ENCODE measurements around the gene LAMTOR4. TPM values are rescaled to one million over a fixed set of nuclear protein-coding genes. Genes with fewer than 3 reads are reported as not detected.

The LAMTOR4 gene
- total and polyA plus RNA-seq, 3 experiments from 2014 or later: 125 to 386 (median 130) TPM

DNA sequence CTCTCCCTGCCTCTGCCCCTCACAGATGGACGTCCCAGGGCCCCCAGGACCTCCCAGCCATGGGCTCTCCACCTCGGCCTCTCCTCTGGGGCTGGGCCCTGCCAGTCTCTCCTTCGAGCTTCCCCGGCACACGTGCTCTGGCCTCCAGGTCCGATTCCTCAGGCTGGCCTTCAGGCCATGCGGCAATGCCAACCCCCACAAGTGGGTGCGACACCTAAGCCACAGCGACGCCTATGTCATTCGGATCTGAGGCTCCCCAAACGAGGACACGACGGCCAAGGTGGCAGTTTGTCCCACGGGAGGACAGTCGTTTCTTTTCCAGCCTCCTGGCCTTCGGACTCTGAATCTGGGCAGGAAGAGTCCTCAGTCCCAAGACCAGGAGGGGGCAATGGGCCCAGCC, 42.1 kb upstream of the LAMTOR4 start:
- peaks cover 0 to 75% (median 6%) of the 10 kb centered on the region in 3 donors for H3K36me3 Mint-ChIP-seq
- H3K4me3 ChIP-seq (ENCODE audit: low read length): no peak overlapping the region
- peaks cover 8 to 10% (median 10%) of the 10 kb centered on the region in 3 donors for H3K4me1 Mint-ChIP-seq
- no peaks in the 10 kb centered on the region for H3K9me3 ChIP-seq (ENCODE audit: low read length)
- H3K4me3 Mint-ChIP-seq: no peak overlapping the region
- ChIA-PET POLR2A (no interaction called here), CTCF (interaction anchor here (1.7 kb wide), 1 partner anchor 24 kb away, joined by 5 read pairs; no protein-coding TSS in a partner anchor)
- DNase-seq: no peak
- H3K27ac ChIP-seq (ENCODE audit: low read depth, low read length): no peak overlapping the region
- H3K9me3 Mint-ChIP-seq: no peaks in the 10 kb centered on the region
- peaks cover 7% of the 10 kb centered on the region for H3K4me1 ChIP-seq (ENCODE audit: insufficient read depth, low read length)
- H3K36me3 ChIP-seq (ENCODE audit: insufficient read depth, low read length): peaks cover 28% of the 10 kb centered on the region
- H3K27ac Mint-ChIP-seq: peak overlapping the region in 2 of 8 donors; percentile 24 to 41
- no peaks in the 10 kb centered on the region for H3K27me3 Mint-ChIP-seq
- no peaks in the 10 kb centered on the region for H3K27me3 ChIP-seq (ENCODE audit: insufficient read depth, low read length, poor library complexity, severe bottlenecking)

DNA sequence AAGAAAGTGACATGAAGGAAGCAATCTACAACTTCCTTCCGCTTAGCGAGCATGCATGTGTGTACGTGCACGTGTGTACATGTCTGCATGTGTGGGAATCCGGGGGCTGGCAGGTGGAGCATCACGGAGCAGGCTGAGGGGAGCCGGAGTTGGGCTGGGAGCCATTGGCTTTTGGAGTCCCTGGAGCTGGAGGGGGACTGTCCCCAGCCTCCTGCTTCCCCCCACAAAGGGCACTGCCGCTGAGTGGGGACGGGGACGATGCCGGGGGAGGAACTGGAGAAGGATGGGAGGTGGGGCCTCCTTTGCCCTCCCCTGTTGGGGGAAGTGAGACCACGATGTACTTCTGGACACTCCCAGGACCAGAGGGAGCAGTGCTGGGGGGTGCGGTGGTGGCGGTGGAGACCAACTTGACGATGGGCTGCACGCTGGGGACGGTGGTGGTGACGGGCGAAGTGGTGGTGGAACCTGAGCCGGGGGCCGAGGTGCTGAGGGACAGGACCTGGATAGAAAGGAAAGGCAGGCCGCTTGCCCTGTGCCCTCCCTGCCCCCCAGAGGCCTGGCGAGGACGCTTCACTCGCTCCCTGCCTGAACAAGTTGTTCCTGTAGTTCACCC, 41.5 kb upstream of the LAMTOR4 start:
- Mint-ChIP-seq H3K27ac (peak overlapping the region in 1 of 8 donors; percentile 24), H3K36me3 (peaks cover 0 to 81% (median 6%) of the 10 kb centered on the region in 3 donors), H3K4me3 (no peak overlapping the region), H3K4me1 (peaks cover 8 to 10% (median 10%) of the 10 kb centered on the region in 3 donors), H3K27me3 (no peaks in the 10 kb centered on the region), H3K9me3 (no peaks in the 10 kb centered on the region)
- Histone ChIP-seq H3K36me3 (ENCODE audit: insufficient read depth, low read length) (peaks cover 31% of the 10 kb centered on the region), H3K27ac (ENCODE audit: low read depth, low read length) (no peak overlapping the region), H3K4me1 (ENCODE audit: insufficient read depth, low read length) (peaks cover 4% of the 10 kb centered on the region), H3K27me3 (ENCODE audit: insufficient read depth, low read length, poor library complexity, severe bottlenecking) (no peaks in the 10 kb centered on the region), H3K9me3 (ENCODE audit: low read length) (no peaks in the 10 kb centered on the region), H3K4me3 (ENCODE audit: low read length) (no peak overlapping the region)
- POLR2A ChIA-PET: no interaction called here
- DNase-seq: no peak
- CTCF ChIA-PET: interaction anchor here (1.7 kb wide), 1 partner anchor 24 kb away, joined by 5 read pairs; no protein-coding TSS in a partner anchor

DNA sequence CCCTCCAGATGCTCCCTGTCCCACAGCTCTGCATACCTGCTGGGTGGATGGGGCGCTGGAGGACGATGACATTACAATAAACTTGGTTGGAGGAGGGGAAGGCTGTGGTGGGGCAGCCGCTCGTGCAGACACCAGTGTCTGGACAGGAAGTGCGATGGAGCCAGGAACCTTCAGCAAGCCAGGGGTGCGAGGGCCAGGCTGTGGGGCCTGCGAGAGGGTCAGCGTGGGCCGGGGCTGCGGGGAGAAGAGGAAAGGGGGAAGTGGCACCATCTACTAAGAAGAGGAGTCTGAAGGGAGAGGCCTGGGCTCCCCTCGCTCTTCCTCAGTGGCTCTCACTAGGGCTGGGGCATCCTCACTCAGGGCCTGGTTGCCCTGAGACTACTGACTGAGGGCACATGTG, 40.8 kb upstream of the LAMTOR4 start:
- peak overlapping the region in 2 of 8 donors; percentile 54 to 60 for H3K27ac Mint-ChIP-seq
- Histone ChIP-seq H3K36me3 (ENCODE audit: insufficient read depth, low read length) (peaks cover 31% of the 10 kb centered on the region), H3K9me3 (ENCODE audit: low read length) (no peaks in the 10 kb centered on the region), H3K4me3 (ENCODE audit: low read length) (no peak overlapping the region), H3K27ac (ENCODE audit: low read depth, low read length) (no peak overlapping the region), H3K4me1 (ENCODE audit: insufficient read depth, low read length) (no peaks in the 10 kb centered on the region), H3K27me3 (ENCODE audit: insufficient read depth, low read length, poor library complexity, severe bottlenecking) (no peaks in the 10 kb centered on the region)
- DNase-seq: no peak
- H3K4me1 Mint-ChIP-seq: peaks cover 3 to 4% (median 4%) of the 10 kb centered on the region in 3 donors
- POLR2A ChIA-PET: no interaction called here
- no peaks in the 10 kb centered on the region for H3K9me3 Mint-ChIP-seq
- CTCF ChIA-PET: no interaction called here
- H3K27me3 Mint-ChIP-seq: no peaks in the 10 kb centered on the region
- H3K36me3 Mint-ChIP-seq: peaks cover 0 to 86% (median 7%) of the 10 kb centered on the region in 3 donors
- no peak overlapping the region for H3K4me3 Mint-ChIP-seq

DNA sequence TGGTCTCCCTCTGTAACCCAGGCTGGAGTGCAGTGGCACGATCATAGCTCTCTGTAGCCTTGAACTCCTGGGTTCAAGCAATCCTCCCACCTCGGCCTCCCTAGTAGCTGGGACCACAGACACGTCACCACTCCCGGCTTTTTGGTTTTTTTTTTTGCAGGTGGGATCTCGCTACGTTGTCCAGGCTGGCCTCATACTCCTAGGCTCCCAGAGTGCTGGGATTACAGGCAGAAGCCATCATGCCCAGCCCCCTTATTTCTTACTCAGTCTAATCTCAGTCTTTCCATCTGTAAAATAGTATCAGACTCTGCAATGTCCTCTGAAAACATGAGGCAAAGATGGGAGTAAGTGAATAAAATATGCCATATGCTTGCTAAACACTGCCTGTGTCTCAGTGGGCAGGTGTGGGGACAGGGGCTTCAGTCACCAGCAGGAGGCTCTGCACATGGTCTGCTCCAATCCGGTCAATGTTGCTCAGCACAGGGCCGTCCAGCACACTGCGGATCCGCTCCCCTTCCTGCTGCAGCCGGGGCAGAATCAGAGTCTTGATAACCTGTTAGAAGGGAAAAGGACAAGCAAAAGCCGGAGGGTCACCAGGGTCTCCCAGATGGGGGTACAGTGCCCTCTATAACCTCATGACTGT, 39.1 kb upstream of the LAMTOR4 start:
- CTCF ChIA-PET: no interaction called here
- peaks cover 31% of the 10 kb centered on the region for H3K36me3 ChIP-seq (ENCODE audit: insufficient read depth, low read length)

DNA sequence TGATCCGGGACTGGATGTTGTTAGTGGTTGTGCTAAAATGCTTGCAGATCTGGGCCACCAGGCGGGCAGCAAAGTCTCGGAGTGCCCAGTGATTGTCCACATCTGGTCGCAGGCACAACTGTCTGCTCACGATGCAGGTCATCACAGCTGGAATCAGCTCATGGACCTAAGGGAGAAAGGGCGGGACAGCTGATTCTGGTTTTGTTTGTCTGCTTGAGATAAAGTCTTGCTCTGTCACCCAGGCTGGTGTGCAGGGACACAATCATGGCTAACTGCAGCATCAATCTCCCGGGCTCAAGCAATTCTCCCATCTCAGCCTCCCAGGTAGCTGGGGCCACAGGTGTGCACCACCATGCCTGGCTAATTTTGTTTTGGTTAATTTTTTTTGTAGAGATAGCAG, 37.6 kb upstream of the LAMTOR4 start:
- Mint-ChIP-seq H3K36me3 (peaks cover 0 to 85% (median 6%) of the 10 kb centered on the region in 3 donors), H3K4me1 (peaks cover 0 to 4% (median 0%) of the 10 kb centered on the region in 3 donors), H3K27ac (peak overlapping the region in 1 of 8 donors; percentile 52), H3K27me3 (no peaks in the 10 kb centered on the region), H3K4me3 (no peak overlapping the region), H3K9me3 (no peaks in the 10 kb centered on the region)
- no peak overlapping the region for H3K27ac ChIP-seq (ENCODE audit: low read depth, low read length)
- H3K9me3 ChIP-seq (ENCODE audit: low read length): no peaks in the 10 kb centered on the region
- peaks cover 31% of the 10 kb centered on the region for H3K36me3 ChIP-seq (ENCODE audit: insufficient read depth, low read length)
- no peak for DNase-seq
- H3K4me1 ChIP-seq (ENCODE audit: insufficient read depth, low read length): no peaks in the 10 kb centered on the region
- H3K27me3 ChIP-seq (ENCODE audit: insufficient read depth, low read length, poor library complexity, severe bottlenecking): no peaks in the 10 kb centered on the region
- POLR2A ChIA-PET: interaction anchor here (1.5 kb wide), 1 partner anchor 15 kb away, joined by 3 read pairs; the partner anchor contains the start of gene MBLAC1
- no peak overlapping the region for H3K4me3 ChIP-seq (ENCODE audit: low read length)
- CTCF ChIA-PET: interaction anchor here (0.9 to 1.9 kb wide), 2 partner anchors 9 kb away, joined by 3 to 8 read pairs; partner anchors contain the start of gene CNPY4

More for the DNA sequence above, 39.1 kb upstream of the LAMTOR4 start:
- POLR2A ChIA-PET: interaction anchor here (0.6 kb wide), 1 partner anchor 780 kb away, joined by 5 read pairs; no protein-coding TSS in a partner anchor
- Mint-ChIP-seq H3K27ac (peak overlapping the region in 1 of 8 donors; percentile 65), H3K4me3 (no peak overlapping the region), H3K9me3 (no peaks in the 10 kb centered on the region), H3K4me1 (no peaks in the 10 kb centered on the region), H3K27me3 (no peaks in the 10 kb centered on the region), H3K36me3 (peaks cover 0 to 93% (median 6%) of the 10 kb centered on the region in 3 donors)
- H3K4me3 ChIP-seq (ENCODE audit: low read length): no peak overlapping the region
- no peaks in the 10 kb centered on the region for H3K27me3 ChIP-seq (ENCODE audit: insufficient read depth, low read length, poor library complexity, severe bottlenecking)
- no peaks in the 10 kb centered on the region for H3K9me3 ChIP-seq (ENCODE audit: low read length)
- DNase-seq: no peak
- H3K4me1 ChIP-seq (ENCODE audit: insufficient read depth, low read length): no peaks in the 10 kb centered on the region
- no peak overlapping the region for H3K27ac ChIP-seq (ENCODE audit: low read depth, low read length)

DNA sequence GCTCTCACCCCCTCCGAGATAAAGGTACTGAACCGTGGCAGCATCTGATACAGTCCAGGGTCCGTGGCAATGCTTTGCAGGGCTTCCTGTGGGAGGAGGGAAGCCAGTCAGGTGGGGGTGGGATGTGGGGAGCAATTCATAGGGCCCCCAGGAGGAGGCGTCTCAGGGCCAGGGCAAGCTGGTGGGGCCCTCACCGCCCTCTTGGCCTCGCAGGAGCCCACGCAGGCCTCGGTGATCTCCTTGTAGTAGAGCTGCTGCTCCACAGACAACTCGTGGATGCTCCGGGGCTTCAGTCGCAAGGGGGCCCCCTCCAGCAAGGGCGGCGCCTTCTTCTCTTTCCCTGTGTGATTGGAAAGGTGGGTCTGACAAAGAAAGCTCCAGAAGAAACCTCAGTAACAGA, 36.8 kb upstream of the LAMTOR4 start:
- Histone ChIP-seq H3K36me3 (ENCODE audit: insufficient read depth, low read length) (peaks cover 28% of the 10 kb centered on the region), H3K9me3 (ENCODE audit: low read length) (no peaks in the 10 kb centered on the region), H3K4me1 (ENCODE audit: insufficient read depth, low read length) (no peaks in the 10 kb centered on the region), H3K27me3 (ENCODE audit: insufficient read depth, low read length, poor library complexity, severe bottlenecking) (no peaks in the 10 kb centered on the region), H3K4me3 (ENCODE audit: low read length) (no peak overlapping the region), H3K27ac (ENCODE audit: low read depth, low read length) (no peak overlapping the region)
- DNase-seq: no peak
- Mint-ChIP-seq H3K36me3 (peaks cover 0 to 81% (median 8%) of the 10 kb centered on the region in 3 donors), H3K4me1 (peaks cover 0 to 8% (median 2%) of the 10 kb centered on the region in 3 donors), H3K9me3 (no peaks in the 10 kb centered on the region), H3K4me3 (peak overlapping the region in 1 of 7 donors; percentile 73), H3K27ac (no peak overlapping the region), H3K27me3 (no peaks in the 10 kb centered on the region)
- POLR2A ChIA-PET: interaction anchor here (1.5 kb wide), 1 partner anchor 15 kb away, joined by 3 read pairs; the partner anchor contains the start of gene MBLAC1
- CTCF ChIA-PET: interaction anchor here (0.5 to 1.9 kb wide), 3 partner anchors 9 to 86 kb away, joined by 3 to 8 read pairs (median 3); partner anchors contain the start of gene CNPY4

DNA sequence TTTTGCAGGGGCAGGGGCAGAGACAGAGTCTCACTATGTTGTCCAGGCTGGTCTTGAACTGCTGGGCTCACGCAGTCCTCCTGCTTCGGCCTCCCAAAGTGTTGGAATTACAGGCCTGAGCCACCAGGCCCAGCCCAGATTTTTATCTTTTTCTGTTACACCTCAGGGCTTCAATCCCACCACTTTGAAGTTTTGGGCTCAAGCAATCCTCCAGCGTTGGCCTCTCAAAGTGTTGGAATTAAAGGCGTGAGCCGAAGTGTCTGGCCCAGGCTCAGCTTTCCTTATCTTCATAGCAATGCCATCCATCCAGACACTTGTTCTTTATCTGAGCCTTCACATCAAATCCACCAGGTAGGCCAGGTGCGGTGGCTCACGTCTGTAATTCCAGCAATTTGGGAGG, 33.7 kb upstream of the LAMTOR4 start:
- H3K27ac Mint-ChIP-seq: no peak overlapping the region
- peaks cover 0 to 61% (median 5%) of the 10 kb centered on the region in 3 donors for H3K36me3 Mint-ChIP-seq
- DNase-seq: no peak
- ChIA-PET CTCF (interaction anchor here (1.8 to 2.4 kb wide), 2 partner anchors 13 to 16 kb away, joined by 5 to 7 read pairs; partner anchors contain the start of genes AP4M1 and MCM7), POLR2A (interaction anchor here (0.6 to 1.5 kb wide), 2 partner anchors 13 to 16 kb away, joined by 3 to 6 read pairs; partner anchors contain the start of genes AP4M1 and MCM7)
- H3K27me3 Mint-ChIP-seq: no peaks in the 10 kb centered on the region
- Histone ChIP-seq H3K4me1 (ENCODE audit: insufficient read depth, low read length) (peaks cover 9% of the 10 kb centered on the region), H3K9me3 (ENCODE audit: low read length) (no peaks in the 10 kb centered on the region), H3K27ac (ENCODE audit: low read depth, low read length) (no peak overlapping the region), H3K4me3 (ENCODE audit: low read length) (no peak overlapping the region), H3K36me3 (ENCODE audit: insufficient read depth, low read length) (peaks cover 16% of the 10 kb centered on the region), H3K27me3 (ENCODE audit: insufficient read depth, low read length, poor library complexity, severe bottlenecking) (no peaks in the 10 kb centered on the region)
- no peaks in the 10 kb centered on the region for H3K9me3 Mint-ChIP-seq
- H3K4me1 Mint-ChIP-seq: peaks cover 14 to 24% (median 16%) of the 10 kb centered on the region in 3 donors
- no peak overlapping the region for H3K4me3 Mint-ChIP-seq

Data from CD8-positive, alpha-beta memory T cell (primary cell).